GM13976 (cell line): ENCODE data around the gene TSEN54.

Experiments
- DNase-seq: peaks from one replicate; pipeline ENCODE4 v3.0.0; 2012; ENCODE audit warnings: low spot score
- CTCF ChIP-seq: IDR thresholded peaks from 2 replicates; pipeline ENCODE4 v1.5.1; 2012; ENCODE audit warnings: borderline replicate concordance, mild to moderate bottlenecking; ENCODE audit not compliant: insufficient read depth; ENCODE audit errors: extremely low read depth, missing control alignments, control extremely low read depth
- in situ Hi-C: fragments of 300-500 bp; cut with MboI; formaldehyde crosslinking; loops from one replicate; pipeline ENCODE4 v1.12.0; 2022; ENCODE audit warnings: low sequenced_read_pairs, mixed read lengths, inconsistent platforms; ENCODE audit not compliant: unreplicated experiment

TSEN54 gene

DNA sequence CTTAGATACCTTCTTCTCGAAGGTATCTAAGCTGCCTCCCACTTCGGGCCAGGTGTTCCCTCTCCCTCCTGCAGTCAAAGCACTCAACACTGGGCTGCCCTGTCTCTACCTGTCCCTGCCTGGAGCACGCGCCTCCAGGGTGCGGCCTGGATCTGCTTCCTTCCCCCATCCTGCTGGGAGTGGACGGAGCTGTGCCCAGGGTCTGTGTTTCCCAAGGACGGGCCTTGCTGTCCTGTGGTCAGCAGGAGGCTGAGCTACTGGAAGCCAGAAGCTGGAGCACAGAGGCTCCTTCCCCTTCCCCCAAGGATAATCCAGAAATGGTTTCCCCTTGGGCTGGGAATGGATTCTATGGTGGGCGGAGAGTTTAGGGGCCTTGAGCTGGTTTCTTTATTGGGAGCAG, 25.9 kb downstream of the TSEN54 start:
- in situ Hi-C loops = no loop called here
- no peak for DNase-seq
- no peak for TF ChIP-seq CTCF

DNA sequence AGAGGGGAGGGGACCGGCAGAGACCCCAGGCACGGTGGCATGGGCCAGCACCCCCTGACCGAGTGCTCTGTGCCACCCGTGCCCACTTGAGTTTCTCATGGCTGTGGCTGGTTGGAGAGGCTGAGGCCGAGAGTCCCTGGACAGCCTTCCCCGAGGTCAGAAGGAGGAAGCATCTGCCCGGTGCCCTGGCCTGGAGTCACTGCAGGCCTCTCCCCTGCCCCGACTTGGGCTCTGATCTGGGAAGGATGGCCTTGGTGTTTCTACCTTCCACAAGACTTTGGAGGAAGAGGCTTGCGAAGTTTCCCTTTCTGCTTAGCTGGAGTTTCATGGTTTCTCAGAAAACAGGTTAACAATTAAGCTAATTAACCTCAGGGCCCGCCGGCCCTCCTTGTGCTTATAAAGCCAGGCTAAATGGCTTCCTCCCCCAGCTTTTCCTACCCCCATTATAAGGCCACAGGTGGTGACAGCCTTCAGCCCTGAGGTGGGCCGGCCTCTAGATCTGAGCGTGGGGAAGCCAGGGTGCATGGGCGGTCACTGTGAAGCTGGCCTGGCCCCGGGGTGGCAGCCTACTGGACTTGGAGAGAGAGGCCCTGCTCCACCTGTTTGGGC, 26.5 kb downstream of the TSEN54 start:
- TF ChIP-seq CTCF = no peak
- in situ Hi-C loops = no loop called here
- DNase-seq = no peak

DNA sequence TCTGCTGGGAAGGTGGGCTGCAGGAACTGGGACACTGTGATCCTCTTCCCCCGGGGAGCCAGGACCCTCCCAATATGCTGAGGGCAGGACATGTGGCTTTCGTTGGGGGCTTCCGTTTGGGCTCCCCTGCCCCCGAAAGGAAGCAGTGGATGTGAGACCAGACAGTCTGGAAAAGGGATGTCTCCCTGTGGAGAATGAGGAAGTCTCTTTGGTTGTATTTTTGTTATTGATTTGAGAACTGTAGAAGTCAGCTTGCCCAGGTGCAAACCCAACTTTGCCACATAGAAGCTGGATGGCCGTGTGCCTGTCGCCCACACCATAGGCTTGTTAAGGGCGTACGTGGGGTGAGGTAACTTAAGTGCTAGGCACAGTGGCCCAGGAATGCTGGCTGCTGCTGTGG, 27.9 kb downstream of the TSEN54 start:
- in situ Hi-C loops = no loop called here
- no peak for DNase-seq
- no peak for TF ChIP-seq CTCF

DNA sequence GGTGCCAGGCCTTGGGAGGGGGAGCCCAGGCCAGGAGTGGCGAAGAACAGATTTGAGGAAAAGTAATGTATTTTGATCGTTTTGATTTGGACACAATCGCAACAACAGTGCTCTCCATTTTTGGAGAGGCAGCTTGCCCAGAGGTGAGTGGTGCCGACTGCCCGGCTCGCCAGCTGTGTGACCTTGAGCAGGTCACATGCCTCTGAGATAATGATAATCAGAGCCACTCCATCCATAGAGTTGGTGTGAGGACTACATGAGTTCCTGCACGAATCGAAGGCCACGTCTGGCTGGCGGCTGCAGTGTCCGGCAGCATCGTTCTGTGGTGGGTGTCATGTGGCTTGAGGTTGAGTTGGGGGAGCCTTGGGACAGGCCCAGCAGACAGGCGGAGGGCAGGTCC, 29.9 kb downstream of the TSEN54 start:
- DNase-seq = no peak
- no peak for TF ChIP-seq CTCF
- in situ Hi-C loops = no loop called here

DNA sequence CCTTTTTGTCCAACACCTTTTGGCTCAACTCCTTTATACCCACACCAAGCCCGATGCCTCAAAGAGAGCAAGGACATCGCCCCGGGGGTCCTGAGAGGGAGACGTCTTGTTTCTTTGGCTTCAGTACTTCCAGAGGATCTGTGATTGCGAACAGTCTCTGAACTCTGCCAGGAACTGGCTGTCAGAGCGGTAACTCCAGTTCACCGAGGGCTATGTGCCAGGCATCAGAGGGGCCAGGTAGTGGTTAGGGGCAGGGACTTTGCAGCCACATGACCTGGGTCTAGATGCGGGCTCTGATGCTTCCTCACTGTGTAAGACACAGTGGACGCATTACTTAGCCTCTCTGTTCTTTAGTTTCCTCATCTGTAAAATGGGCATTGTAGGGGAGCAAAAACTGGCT, 30.8 kb downstream of the TSEN54 start:
- TF ChIP-seq CTCF = no peak
- DNase-seq = no peak
- in situ Hi-C loops = no loop called here

- TF ChIP-seq CTCF = no peak
- no peak for DNase-seq
- in situ Hi-C loops = no loop called here
Measured at GRCh38 chr17:75548813-75549212, 32.5 kb downstream of the TSEN54 start.

- DNase-seq = no peak
- in situ Hi-C loops = no loop called here
- TF ChIP-seq CTCF = no peak
Measured at GRCh38 chr17:75549246-75550138, 33.2 kb downstream of the TSEN54 start.
